ENCODE measurements around the gene PHTF2. TPM values are rescaled to one million over a fixed set of nuclear protein-coding genes. Genes with fewer than 3 reads are reported as not detected.
"Not testable (repeated sequence)": the region's sequence is repeated elsewhere in the genome, so short reads cannot be mapped to it uniquely, and the experiment has no call there.

Gene PHTF2
- total RNA-seq, 2 experiments from 2014 or later = 33.3 to 33.6 TPM

DNA sequence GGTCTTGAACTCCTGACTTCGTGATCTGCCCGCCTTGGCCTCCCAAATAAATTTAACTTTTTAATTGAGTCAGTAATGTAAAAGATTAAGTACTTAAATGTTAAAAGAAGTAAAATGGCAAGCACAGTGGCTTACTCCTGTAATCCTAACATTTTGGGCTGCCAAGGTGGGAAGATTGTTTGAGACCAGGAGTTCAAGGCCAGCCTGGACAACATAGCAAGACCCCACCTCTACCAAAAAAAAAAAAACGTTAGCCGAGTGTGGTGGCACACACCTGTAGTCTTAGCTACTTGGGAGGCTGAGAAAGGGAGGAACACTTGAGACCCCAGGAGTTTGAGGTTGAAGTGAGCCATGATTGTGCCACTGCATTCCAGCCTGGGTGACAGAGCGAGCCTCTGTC is 26.1 kb downstream of the PHTF2 start:
- peaks cover 33% of the 10 kb centered on the region for H3K9me3 Mint-ChIP-seq
- H3K36me3 Mint-ChIP-seq = peaks cover 49% of the 10 kb centered on the region
- no peak for ATAC-seq (ENCODE audit: low read depth)
- DNase-seq = no peak
- no peak overlapping the region for H3K27ac Mint-ChIP-seq
- H3K27me3 Mint-ChIP-seq = no peaks in the 10 kb centered on the region
- POLR2A ChIA-PET = no interaction called here
- peaks cover 7% of the 10 kb centered on the region for H3K4me1 Mint-ChIP-seq
- H3K4me3 Mint-ChIP-seq = no peak overlapping the region

DNA sequence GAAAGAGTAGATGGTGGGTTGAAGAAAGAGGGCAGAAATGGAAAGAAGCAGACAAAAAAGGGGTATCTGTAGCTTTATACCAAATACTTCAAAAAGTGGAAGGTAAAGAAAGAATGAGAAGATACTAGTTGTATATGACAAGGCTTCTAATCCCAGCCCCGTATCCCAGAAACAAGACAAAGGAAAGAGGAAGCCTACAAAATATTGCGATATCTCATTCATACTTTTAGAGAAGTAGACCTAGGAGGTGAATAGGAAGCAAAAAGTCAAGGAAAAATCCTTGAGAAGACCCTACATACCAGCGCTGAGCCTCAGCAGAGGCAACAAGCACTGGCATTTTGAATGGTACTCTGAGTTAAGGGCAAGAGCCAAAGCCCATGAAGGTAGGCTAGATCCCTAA is 26.6 kb downstream of the PHTF2 start:
- no peaks in the 10 kb centered on the region for H3K27me3 Mint-ChIP-seq
- ATAC-seq (ENCODE audit: low read depth) = no peak
- peaks cover 7% of the 10 kb centered on the region for H3K4me1 Mint-ChIP-seq
- no peak overlapping the region for H3K27ac Mint-ChIP-seq
- no peak overlapping the region for H3K4me3 Mint-ChIP-seq
- peaks cover 31% of the 10 kb centered on the region for H3K9me3 Mint-ChIP-seq
- POLR2A ChIA-PET = no interaction called here
- no peak for DNase-seq
- peaks cover 44% of the 10 kb centered on the region for H3K36me3 Mint-ChIP-seq

DNA sequence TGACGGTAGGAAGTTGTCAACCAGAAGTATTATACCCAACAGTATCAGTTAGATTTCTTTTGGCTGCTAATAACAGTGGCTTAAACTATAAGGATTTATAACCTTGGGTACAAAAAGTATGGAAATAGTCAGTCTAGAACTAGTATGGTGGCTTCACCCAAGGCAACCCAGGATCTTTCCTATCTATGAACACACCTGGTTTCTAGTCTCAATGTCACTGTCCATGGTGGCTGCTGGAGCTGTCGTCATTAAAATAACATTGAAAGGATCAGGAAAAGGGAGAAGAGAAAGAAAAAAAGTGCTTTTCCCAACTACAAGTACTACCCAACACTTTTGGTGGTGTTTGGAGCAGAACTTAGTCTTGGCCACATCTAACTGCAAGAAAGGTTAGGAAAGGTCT is 27.7 kb downstream of the PHTF2 start:
- DNase-seq = no peak
- Mint-ChIP-seq H3K9me3 (peaks cover 21% of the 10 kb centered on the region), H3K4me3 (no peak overlapping the region), H3K27ac (no peak overlapping the region), H3K36me3 (peaks cover 40% of the 10 kb centered on the region), H3K4me1 (peaks cover 10% of the 10 kb centered on the region), H3K27me3 (no peaks in the 10 kb centered on the region)
- no peak for ATAC-seq (ENCODE audit: low read depth)
- POLR2A ChIA-PET = no interaction called here

DNA sequence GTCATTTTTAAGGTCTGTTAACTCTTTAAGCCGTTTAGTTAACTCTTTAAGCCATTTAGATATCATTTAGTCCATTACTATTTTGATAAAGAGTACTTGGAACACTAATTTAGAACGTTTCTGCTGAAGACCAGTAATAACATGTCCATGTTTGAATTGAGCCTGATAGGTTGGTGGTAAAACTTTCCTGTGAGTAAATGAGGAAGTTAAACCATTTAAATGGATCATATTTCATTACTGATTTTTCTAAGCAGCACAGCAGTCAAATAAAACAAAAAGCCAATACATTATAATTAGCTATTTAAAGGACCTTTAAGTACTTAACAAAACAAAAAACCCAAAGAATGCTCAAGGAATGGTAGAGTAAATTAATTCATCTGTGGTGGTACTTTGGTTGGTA is 29.4 kb downstream of the PHTF2 start:
- Mint-ChIP-seq H3K4me3 (no peak overlapping the region), H3K36me3 (peaks cover 30% of the 10 kb centered on the region), H3K4me1 (peaks cover 12% of the 10 kb centered on the region), H3K27ac (no peak overlapping the region), H3K9me3 (peaks cover 14% of the 10 kb centered on the region), H3K27me3 (no peaks in the 10 kb centered on the region)
- ATAC-seq (ENCODE audit: low read depth) (no peak), DNase-seq (no peak)
- POLR2A ChIA-PET = no interaction called here

DNA sequence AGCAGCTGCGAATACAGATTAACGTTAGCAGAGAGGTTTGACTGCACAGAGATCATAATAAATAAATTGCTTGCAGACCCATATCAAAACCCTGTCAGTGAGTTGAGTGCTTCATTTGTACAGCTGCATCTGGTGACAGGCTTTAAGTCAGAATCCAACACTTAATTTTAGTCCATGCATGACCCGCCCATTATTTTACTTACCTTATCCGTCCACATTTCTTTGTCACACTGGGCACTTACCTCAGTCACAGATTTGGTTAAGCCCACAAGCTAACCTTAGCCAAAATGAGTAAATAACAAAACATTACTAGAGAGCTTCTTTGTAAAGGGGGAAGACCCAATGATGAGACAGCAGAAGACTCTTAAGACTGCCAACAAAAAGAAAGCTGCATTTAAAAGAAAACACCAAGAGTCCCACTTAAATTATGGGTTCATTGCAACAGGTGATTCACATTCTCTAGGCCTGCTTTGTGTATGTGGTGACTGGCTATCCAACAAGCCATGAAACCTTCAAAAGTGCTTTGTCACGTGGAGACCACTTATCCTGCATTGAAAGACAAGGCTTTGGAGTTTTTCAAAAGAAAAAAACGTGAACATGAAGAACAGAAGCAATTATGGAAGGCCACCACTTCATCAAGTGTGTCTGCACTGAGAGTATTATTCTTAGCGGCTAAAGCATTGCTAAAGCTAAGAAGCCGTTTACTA is 32.2 kb downstream of the PHTF2 start:
- H3K9me3 Mint-ChIP-seq = peaks cover 3% of the 10 kb centered on the region
- POLR2A ChIA-PET = no interaction called here
- peaks cover 19% of the 10 kb centered on the region for H3K4me1 Mint-ChIP-seq
- H3K27ac Mint-ChIP-seq = no peak overlapping the region
- H3K27me3 Mint-ChIP-seq = no peaks in the 10 kb centered on the region
- H3K4me3 Mint-ChIP-seq = no peak overlapping the region
- no peak for ATAC-seq (ENCODE audit: low read depth)
- peaks cover 21% of the 10 kb centered on the region for H3K36me3 Mint-ChIP-seq
- DNase-seq = no peak

DNA sequence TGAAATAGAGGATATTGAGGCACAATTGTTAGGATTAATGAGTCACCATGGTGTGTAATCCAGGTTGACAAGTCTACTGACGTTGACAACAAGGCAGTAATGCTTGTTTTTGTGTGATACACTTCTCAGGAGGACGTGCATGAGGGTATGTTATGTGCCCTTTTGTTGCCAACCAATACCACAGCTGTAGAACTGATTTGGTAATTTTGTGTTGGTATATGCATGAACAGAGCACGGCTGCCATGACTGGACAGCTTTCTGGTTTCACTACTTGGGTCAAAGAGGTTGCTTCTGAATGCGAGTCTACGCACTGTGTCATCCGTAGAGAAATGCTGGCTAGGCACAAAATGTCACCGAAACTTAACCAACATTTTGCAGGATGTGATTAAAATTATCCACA is 32.9 kb downstream of the PHTF2 start:
- Mint-ChIP-seq H3K4me3 (no peak overlapping the region), H3K4me1 (peaks cover 17% of the 10 kb centered on the region), H3K27ac (no peak overlapping the region), H3K36me3 (peaks cover 25% of the 10 kb centered on the region), H3K27me3 (no peaks in the 10 kb centered on the region), H3K9me3 (peaks cover 2% of the 10 kb centered on the region)
- DNase-seq (no peak), ATAC-seq (ENCODE audit: low read depth) (no peak)
- POLR2A ChIA-PET = no interaction called here

DNA sequence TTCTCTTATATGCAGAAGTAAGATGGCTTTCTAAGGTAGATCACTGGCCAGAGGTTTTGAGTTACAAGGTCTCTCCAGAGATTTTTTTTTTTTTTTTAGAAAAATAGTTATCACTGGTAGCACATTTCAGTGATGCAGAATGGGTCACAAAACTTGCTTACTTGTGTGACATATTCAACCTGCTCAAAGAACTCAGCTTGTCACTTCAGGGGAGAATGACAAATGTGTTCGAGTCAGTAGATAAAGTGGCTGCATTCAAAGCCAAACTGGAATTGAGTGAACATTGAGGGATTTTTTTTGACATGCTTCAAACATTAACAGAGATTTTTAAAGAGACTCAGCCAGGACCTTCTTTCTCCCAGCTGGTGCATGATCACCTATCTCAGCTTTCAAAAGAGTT is 33.4 kb downstream of the PHTF2 start:
- Mint-ChIP-seq H3K4me1 (peaks cover 16% of the 10 kb centered on the region), H3K27me3 (no peaks in the 10 kb centered on the region), H3K4me3 (no peak overlapping the region), H3K27ac (no peak overlapping the region), H3K36me3 (peaks cover 25% of the 10 kb centered on the region), H3K9me3 (peaks cover 2% of the 10 kb centered on the region)
- ATAC-seq (ENCODE audit: low read depth) = no peak
- POLR2A ChIA-PET = interaction anchor here (0.6 kb wide), 1 partner anchor 140 kb away, joined by 3 read pairs; no protein-coding TSS in a partner anchor
- DNase-seq = no peak

DNA sequence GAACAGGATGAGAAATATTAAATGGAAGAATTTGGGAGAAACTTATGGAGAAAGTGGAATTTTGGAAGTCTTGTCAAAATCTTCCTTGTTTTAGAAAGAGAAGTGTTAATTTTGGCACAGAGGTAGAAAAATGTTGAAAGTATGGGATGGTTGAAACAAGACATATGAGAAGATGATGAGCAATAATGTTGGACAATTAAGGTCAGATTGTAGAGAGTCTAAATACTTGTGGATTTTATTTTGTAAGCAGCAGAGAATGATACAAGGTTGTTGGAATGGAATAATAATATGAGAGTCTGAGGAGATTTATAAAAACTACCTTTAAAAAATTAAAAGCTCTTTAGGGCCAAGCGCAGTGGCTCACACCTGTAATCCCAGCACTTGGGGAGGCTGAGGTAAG is 34.6 kb downstream of the PHTF2 start:
- no peak for DNase-seq
- no peak overlapping the region for H3K27ac Mint-ChIP-seq
- peaks cover 16% of the 10 kb centered on the region for H3K4me1 Mint-ChIP-seq
- POLR2A ChIA-PET = interaction anchor here (2.3 kb wide), 1 partner anchor 34 kb away, joined by 9 read pairs; the partner anchor contains the start of genes PHTF2 and TMEM60
- H3K36me3 Mint-ChIP-seq = peaks cover 25% of the 10 kb centered on the region
- H3K27me3 Mint-ChIP-seq = no peaks in the 10 kb centered on the region
- ATAC-seq (ENCODE audit: low read depth) = no peak
- no peak overlapping the region for H3K4me3 Mint-ChIP-seq
- peaks cover 2% of the 10 kb centered on the region for H3K9me3 Mint-ChIP-seq

DNA sequence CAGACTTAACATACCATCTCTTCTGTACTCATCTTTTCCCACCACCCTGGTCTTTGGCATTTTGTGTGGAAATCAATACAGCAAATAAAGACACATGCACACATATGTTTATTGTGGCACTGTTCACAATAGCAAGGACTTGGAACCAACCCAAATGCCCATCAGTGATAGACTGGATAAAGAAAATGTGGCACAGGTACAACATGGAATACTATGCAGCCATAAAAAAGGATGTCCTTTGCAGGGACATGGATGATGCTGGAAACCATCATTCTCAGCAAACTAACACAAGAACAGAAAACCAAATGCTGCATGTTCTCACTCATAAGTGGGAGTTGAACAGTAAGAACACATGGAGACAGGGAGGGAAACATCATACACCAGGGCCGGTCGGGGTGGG is 37.9 kb downstream of the PHTF2 start:
- H3K27me3 Mint-ChIP-seq; POLR2A ChIA-PET; H3K9me3 Mint-ChIP-seq; DNase-seq; H3K4me3 Mint-ChIP-seq; H3K27ac Mint-ChIP-seq; ATAC-seq (ENCODE audit: low read depth): not testable (repeated sequence)
- Mint-ChIP-seq H3K4me1 (peaks cover 11% of the 10 kb centered on the region), H3K36me3 (peaks cover 16% of the 10 kb centered on the region)

DNA sequence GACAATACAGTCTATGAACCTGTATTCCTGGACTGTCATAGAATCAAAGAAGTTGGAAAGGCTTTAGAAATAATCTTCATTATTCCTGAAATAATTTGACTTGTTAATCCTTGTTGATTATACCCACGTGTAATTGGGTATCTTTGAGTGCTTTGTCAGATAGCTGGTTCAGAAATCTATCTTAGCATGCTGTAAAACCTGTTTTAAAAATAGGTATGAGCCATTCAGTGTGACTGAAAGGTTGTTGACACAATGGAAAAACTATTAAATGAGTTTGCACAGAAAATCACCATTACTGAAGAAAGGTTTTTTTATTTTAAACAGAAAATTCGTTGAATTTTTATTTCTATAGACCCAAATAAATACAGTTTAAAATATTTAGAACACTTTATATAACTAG is 38.7 kb downstream of the PHTF2 start:
- Mint-ChIP-seq H3K4me1 (peaks cover 11% of the 10 kb centered on the region), H3K36me3 (peaks cover 20% of the 10 kb centered on the region), H3K27me3 (no peaks in the 10 kb centered on the region), H3K4me3 (no peak overlapping the region), H3K9me3 (peaks cover 2% of the 10 kb centered on the region), H3K27ac (no peak overlapping the region)
- POLR2A ChIA-PET = no interaction called here
- DNase-seq = no peak
- ATAC-seq (ENCODE audit: low read depth) = no peak

DNA sequence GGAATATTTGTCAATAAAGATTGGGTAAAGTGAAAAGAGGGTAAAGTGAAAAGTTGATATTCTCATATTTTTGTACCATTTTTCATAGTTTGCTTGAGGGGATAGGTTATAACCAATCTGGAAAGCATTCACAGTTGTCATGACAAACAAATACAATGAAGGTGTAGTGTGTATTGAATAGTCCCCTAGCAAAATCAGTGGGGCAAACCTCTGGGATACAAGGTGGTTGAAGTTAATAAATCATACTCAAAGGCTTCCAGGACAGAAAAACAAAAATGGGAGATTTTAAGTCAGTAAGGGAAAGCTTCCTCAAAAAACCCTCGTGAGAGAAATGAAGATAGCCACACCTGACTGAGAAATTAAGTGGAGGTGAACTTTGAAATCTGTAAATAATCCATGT is 39.4 kb downstream of the PHTF2 start:
- POLR2A ChIA-PET = no interaction called here
- H3K9me3 Mint-ChIP-seq = peaks cover 2% of the 10 kb centered on the region
- no peak overlapping the region for H3K4me3 Mint-ChIP-seq
- H3K4me1 Mint-ChIP-seq = peaks cover 10% of the 10 kb centered on the region
- no peaks in the 10 kb centered on the region for H3K27me3 Mint-ChIP-seq
- peaks cover 20% of the 10 kb centered on the region for H3K36me3 Mint-ChIP-seq
- no peak overlapping the region for H3K27ac Mint-ChIP-seq
- ATAC-seq (ENCODE audit: low read depth) (no peak), DNase-seq (no peak)

DNA sequence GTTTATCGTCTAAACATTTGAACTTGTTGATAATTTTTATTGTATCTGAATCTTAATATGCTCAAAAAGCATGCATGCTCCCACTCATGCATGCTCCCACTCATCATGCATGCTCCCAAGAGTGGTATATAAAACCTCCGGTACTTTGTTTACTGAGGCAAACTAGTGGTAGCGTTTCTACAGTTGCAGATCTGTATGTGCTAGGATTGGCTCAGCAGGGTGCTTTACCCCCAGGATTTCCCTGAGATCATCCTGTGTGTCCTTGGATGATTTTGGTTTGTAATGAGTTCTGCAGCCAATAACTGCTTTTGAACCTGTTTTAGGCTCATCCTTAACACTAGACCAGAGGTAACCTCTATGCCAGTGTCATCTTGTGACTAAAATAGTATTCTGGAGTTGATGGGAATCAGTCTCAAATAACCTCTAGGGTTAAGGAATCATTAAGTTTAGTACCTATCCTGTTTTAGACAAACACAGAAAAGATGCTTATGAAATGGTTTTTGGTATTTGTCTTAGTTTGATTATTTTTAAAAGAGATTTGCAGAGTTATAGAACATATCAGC is 40.4 kb downstream of the PHTF2 start:
- no peak overlapping the region for H3K27ac Mint-ChIP-seq
- no peak overlapping the region for H3K4me3 Mint-ChIP-seq

DNA sequence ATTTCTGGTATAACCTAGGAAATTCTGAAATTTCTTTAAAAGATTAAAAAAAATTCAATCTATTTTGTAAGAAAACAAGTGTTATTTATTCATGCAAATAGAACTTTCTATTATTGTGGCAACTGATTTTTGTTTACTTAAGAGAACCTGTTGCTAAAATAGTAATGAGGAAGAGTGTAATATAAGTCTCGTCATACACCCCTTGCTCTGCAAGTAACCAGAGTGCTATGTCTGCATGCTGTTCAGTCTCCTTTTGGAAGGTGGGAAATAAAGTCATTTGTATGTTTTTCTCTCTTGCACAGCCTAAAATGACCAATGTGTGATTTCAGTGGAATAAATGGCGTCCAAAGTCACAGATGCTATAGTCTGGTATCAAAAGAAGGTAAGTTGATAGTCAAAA is 41.3 kb downstream of the PHTF2 start:
- peaks cover 2% of the 10 kb centered on the region for H3K9me3 Mint-ChIP-seq
- H3K4me1 Mint-ChIP-seq = peaks cover 8% of the 10 kb centered on the region
- H3K36me3 Mint-ChIP-seq = peaks cover 25% of the 10 kb centered on the region
- ATAC-seq (ENCODE audit: low read depth) (no peak), DNase-seq (no peak)
- H3K27ac Mint-ChIP-seq = no peak overlapping the region
- no peaks in the 10 kb centered on the region for H3K27me3 Mint-ChIP-seq
- H3K4me3 Mint-ChIP-seq = no peak overlapping the region
- POLR2A ChIA-PET = no interaction called here

More for the DNA sequence above, 40.4 kb downstream of the PHTF2 start:
- no peak for DNase-seq
- Mint-ChIP-seq H3K4me1 (peaks cover 12% of the 10 kb centered on the region), H3K9me3 (peaks cover 2% of the 10 kb centered on the region), H3K27me3 (no peaks in the 10 kb centered on the region), H3K36me3 (peaks cover 23% of the 10 kb centered on the region)
- no peak for ATAC-seq (ENCODE audit: low read depth)
- POLR2A ChIA-PET = no interaction called here

DNA sequence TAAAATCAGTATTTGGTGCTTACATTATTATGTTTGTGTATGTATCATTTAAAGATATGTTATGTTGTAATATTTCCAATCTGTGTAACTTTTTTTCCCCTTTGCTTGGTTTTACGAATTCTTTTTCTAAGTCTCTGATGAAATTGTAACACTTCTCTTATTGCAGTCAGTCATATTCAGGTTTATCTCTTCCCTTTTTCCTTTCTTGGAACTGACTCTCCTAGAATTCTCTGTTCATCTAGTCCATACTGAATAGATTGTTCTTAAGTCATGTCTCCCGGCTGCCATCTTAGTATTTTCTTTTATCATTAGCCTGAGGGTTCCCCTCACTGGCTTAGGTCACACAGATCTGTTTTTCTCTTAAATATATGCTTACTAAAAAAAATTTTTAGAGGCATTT is 44.6 kb downstream of the PHTF2 start:
- Mint-ChIP-seq H3K27me3 (no peaks in the 10 kb centered on the region), H3K27ac (no peak overlapping the region), H3K4me3 (no peak overlapping the region), H3K36me3 (peaks cover 28% of the 10 kb centered on the region), H3K4me1 (peaks cover 7% of the 10 kb centered on the region), H3K9me3 (no peaks in the 10 kb centered on the region)
- ATAC-seq (ENCODE audit: low read depth) (no peak), DNase-seq (no peak)
- POLR2A ChIA-PET = no interaction called here
